Heart right ventricle (tissue), 16 donors: ENCODE measurements around the gene ABCB11. TPM values are rescaled to one million over a fixed set of nuclear protein-coding genes. Genes with fewer than 3 reads are reported as not detected.

Source experiments
- ATAC-seq, 8 donors: fragments of 200-7000 bp; cut with Tn5 transposase; one replicate each; pipeline ENCODE4 v1.9.1; 2020; ENCODE audit warnings: mild to moderate bottlenecking in 8 of 8, moderate library complexity in 8 of 8, moderate number of reproducible peaks in 1 of 8
- DNase-seq, 2 donors: peaks; one replicate each; pipeline ENCODE4 v3.0.0-alpha.2; 2020
- H3K27ac ChIP-seq, 10 donors: fragments of 200-600 bp; sonication (generic) in 2 of 10; one replicate each; pipeline versions ENCODE4 v1.5.0 to v1.8.0; 2020 to 2022; ENCODE audit warnings: mild to moderate bottlenecking in 3 of 10
- H3K27me3 ChIP-seq, 7 donors: fragments of 200-600 bp; one replicate each; pipeline ENCODE4 v1.8.0; 2021 to 2022; ENCODE audit warnings: mild to moderate bottlenecking in 2 of 7
- H3K36me3 ChIP-seq, 9 donors: fragments of 200-600 bp; sonication (generic) in 1 of 9; one replicate each; pipeline versions ENCODE4 v1.5.0 to v1.8.0; 2020 to 2022; ENCODE audit warnings: mild to moderate bottlenecking in 2 of 9
- H3K4me1 ChIP-seq, 9 donors: fragments of 200-600 bp; sonication (generic) in 1 of 9; one replicate each; pipeline versions ENCODE4 v1.5.0 to v1.8.0; 2020 to 2022; ENCODE audit warnings: mild to moderate bottlenecking in 4 of 9
- H3K4me3 ChIP-seq, 10 donors: fragments of 200-600 bp; sonication (generic) in 2 of 10; one replicate each; pipeline versions ENCODE4 v1.5.0 to v1.8.0; 2020 to 2022; ENCODE audit warnings: mild to moderate bottlenecking in 7 of 10, moderate library complexity in 2 of 10
- H3K9me3 ChIP-seq, 11 donors: fragments of 200-600 bp in 10 of 11; sonication (generic) in 2 of 11; one replicate each; pipeline versions ENCODE4 v1.5.0 to v1.8.0; 2013 to 2022; ENCODE audit warnings: mild to moderate bottlenecking in 2 of 11, control low read depth in 1 of 11, moderate library complexity in 1 of 11
- CTCF ChIP-seq, 9 donors: fragments of 200-600 bp; sonication (generic) in 2 of 9; IDR thresholded peaks; one replicate each; pipeline versions ENCODE4 v1.5.0 to v1.8.0; 2021 to 2022; ENCODE audit warnings: antibody characterized with exemption in 9 of 9, mild to moderate bottlenecking in 5 of 9, moderate library complexity in 1 of 9
- WGBS, 2 donors: extraction: QIAGEN DNeasy Blood & Tissue Kit; methylation state at CpG; one replicate each; pipeline ENCODE4 v1.1.7; 2013; ENCODE audit warnings: inconsistent platforms in 1 of 2; 5-methylcytosine and 5-hydroxymethylcytosine counted together
- intact Hi-C, 10 donors: fragments of 100-400 bp; cut with DNase I; formaldehyde crosslinking; loops; one replicate each; pipeline versions ENCODE4 v1.11.1 to v1.14.2; 2022
- polyA plus RNA-seq, 2 donors: library from polyadenylated mRNA; stranded (reverse); fragments of 200-250 nt; gene quantifications; one replicate each; pipeline ENCODE4 v1.2.3, GENCODE V29; 2013
- total RNA-seq, 10 donors: library from RNA; stranded (reverse); fragmentation: NEBNext Ultra II Directional in 3 of 10; extraction: Animal tissue kit (Norgen Biotek cat#: 25700) in 3 of 10; gene quantifications; one replicate each; pipeline versions ENCODE4 v1.2.1 to v1.2.4, GENCODE V29; 2021 to 2023
- donor health status: Arrhythmogenic right ventricular cardiomyopathy.
- donor health status: ischemic (EF 13 %, LVEDD 7.1; RV severe dilation, severe dysfunction).
- donor health status: healthy with polysubstance abuse.
- donor health status: DM: no; HTN: yes; CAD: no.
- donor health status: DM: no; HTN: no; CAD: no.
- donor health status: ischemic (EF 25% LVEDD 6.9; RV normal size, moderate dysfunction).
- donor health status: ischemic (EF 25% LVEDD 5.7; RV mildly dilated, moderate dysfunction).
- donor health status: healthy.
- donor health status: DM: yes; HTN: yes; CAD: no.
- donor health status: Ischemic cardiomyopathy.
- donor health status: ischemic (EF 35%, LVEDD 5.7; RV mildly dilated, moderate dysfunction).
- donor health status: nonischemic (EF 11% LVEDD 7.7; RV severe dilation, severe dysfunction).
- donor health status: DM: yes; HTN: yes; CAD: no.
- donor health status: PGD.
- donor health status: ischemic (EF 29% LVEDD 5.4; RV normal size, mild dysfunction).
- donor health status: nonischemic (EF 23%, LVEDD 6.1; RV moderate dilation, normal function).

The ABCB11 gene
- total and polyA plus RNA-seq, 12 donors = 0.01 to 0.23 (median 0.06) TPM; not detected in 7

GRCh38 chr2:169035887-169036286, 4.8 kb upstream of the ABCB11 start:
- intact Hi-C loops = no loop called here
- DNase-seq (no peak), ATAC-seq (no peak)
- Histone ChIP-seq H3K27me3 (no peaks in the 10 kb centered on the region), H3K4me1 (peaks cover 0 to 34% (median 0%) of the 10 kb centered on the region in 9 donors), H3K4me3 (no peak overlapping the region), H3K36me3 (no peaks in the 10 kb centered on the region), H3K9me3 (peaks cover 0 to 6% (median 0%) of the 10 kb centered on the region in 11 donors), H3K27ac (no peak overlapping the region)
- WGBS, 2 donors = 71 to 89% methylated on average over 1 of the region's 1 CpG
- no peak for TF ChIP-seq CTCF (IDR thresholded peaks at IDR 0.05)

GRCh38 chr2:169034984-169035544, 3.9 kb upstream of the ABCB11 start:
- no peak for TF ChIP-seq CTCF (IDR thresholded peaks at IDR 0.05)
- H3K9me3 ChIP-seq = peaks cover 0 to 6% (median 0%) of the 10 kb centered on the region in 11 donors
- H3K36me3 ChIP-seq = no peaks in the 10 kb centered on the region
- no peak overlapping the region for H3K4me3 ChIP-seq
- ATAC-seq (no peak), DNase-seq (no peak)
- H3K27me3 ChIP-seq = no peaks in the 10 kb centered on the region
- no peak overlapping the region for H3K27ac ChIP-seq
- H3K4me1 ChIP-seq = peaks cover 0 to 32% (median 0%) of the 10 kb centered on the region in 9 donors
- intact Hi-C loops = no loop called here

GRCh38 chr2:169034256-169034655, 3.1 kb upstream of the ABCB11 start:
- no peak for ATAC-seq

GRCh38 chr2:169029341-169029740, 1.8 kb downstream of the ABCB11 start:
- Histone ChIP-seq H3K36me3 (no peaks in the 10 kb centered on the region), H3K9me3 (peaks cover 0 to 6% (median 0%) of the 10 kb centered on the region in 11 donors), H3K4me1 (peaks cover 0 to 4% (median 0%) of the 10 kb centered on the region in 9 donors), H3K4me3 (no peak overlapping the region), H3K27me3 (no peaks in the 10 kb centered on the region), H3K27ac (no peak overlapping the region)
- no peak for TF ChIP-seq CTCF (IDR thresholded peaks at IDR 0.05)
- no peak for ATAC-seq
- 34 to 43% methylated on average over 5 of the region's 5 CpGs for WGBS, 2 donors
- intact Hi-C loops = no loop called here
- no peak for DNase-seq

More at GRCh38 chr2:169034256-169034655, 3.1 kb upstream of the ABCB11 start:
- Histone ChIP-seq H3K4me1 (peaks cover 0 to 23% (median 0%) of the 10 kb centered on the region in 9 donors), H3K4me3 (no peak overlapping the region), H3K27me3 (no peaks in the 10 kb centered on the region), H3K9me3 (peaks cover 0 to 6% (median 0%) of the 10 kb centered on the region in 11 donors), H3K36me3 (no peaks in the 10 kb centered on the region), H3K27ac (no peak overlapping the region)
- intact Hi-C loops = no loop called here
- DNase-seq = no peak
- no peak for TF ChIP-seq CTCF (IDR thresholded peaks at IDR 0.05)
- WGBS, 2 donors = 50 to 54% methylated on average over 1 of the region's 1 CpG
